GM21526 (cell line): ENCODE measurements around the gene KLC1.
"Not testable (repeated sequence)": the region's sequence is repeated elsewhere in the genome, so short reads cannot be mapped to it uniquely, and the experiment has no call there.

Experiments
- ATAC-seq: cut with Tn5 transposase; IDR thresholded peaks from one replicate; pipeline ENCODE4 v1.9.1; 2021; ENCODE audit warnings: moderate library complexity; ENCODE audit not compliant: unreplicated experiment, low FRiP score

KLC1 gene

GRCh38 chr14:103624860-103625259 lies 4.2 kb upstream of the KLC1 start:
- ATAC-seq: no peak

- no peak for ATAC-seq
These were observed 3.5 kb upstream of the KLC1 start for GRCh38 chr14:103625356-103626095.

GRCh38 chr14:103626146-103626850 lies 2.7 kb upstream of the KLC1 start:
- ATAC-seq: no peak

- ATAC-seq: no peak
These were observed 1.7 kb upstream of the KLC1 start for GRCh38 chr14:103627073-103628025.

GRCh38 chr14:103628221-103628683 lies 759 bp upstream of the KLC1 start:
- ATAC-seq: no peak

- ATAC-seq: peak; percentile 18
These were observed 601 bp downstream of the KLC1 start for GRCh38 chr14:103629503-103630121.

GRCh38 chr14:103630364-103631108 lies 1.5 kb downstream of the KLC1 start:
- ATAC-seq: no peak

GRCh38 chr14:103633391-103633790 lies 4.4 kb downstream of the KLC1 start:
- ATAC-seq: no peak

GRCh38 chr14:103634156-103634555 lies 5.1 kb downstream of the KLC1 start:
- ATAC-seq: no peak

GRCh38 chr14:103638594-103638993 lies 9.6 kb downstream of the KLC1 start:
- ATAC-seq: no peak

GRCh38 chr14:103641161-103641560 lies 12.2 kb downstream of the KLC1 start:
- ATAC-seq: no peak

GRCh38 chr14:103646189-103646588 lies 17.2 kb downstream of the KLC1 start:
- ATAC-seq: no peak

- no peak for ATAC-seq
These were observed 20.0 kb downstream of the KLC1 start for GRCh38 chr14:103649001-103649400.

- ATAC-seq: no peak
These were observed 21.2 kb downstream of the KLC1 start for GRCh38 chr14:103650213-103650612.

- no peak for ATAC-seq
These were observed 22.6 kb downstream of the KLC1 start for GRCh38 chr14:103651585-103651984.

- no peak for ATAC-seq
These were observed 23.8 kb downstream of the KLC1 start for GRCh38 chr14:103652806-103653205.

GRCh38 chr14:103653336-103653735 lies 24.3 kb downstream of the KLC1 start:
- ATAC-seq: not testable (repeated sequence)

- no peak for ATAC-seq
These were observed 24.8 kb downstream of the KLC1 start for GRCh38 chr14:103653805-103654204.

GRCh38 chr14:103654619-103655018 lies 25.6 kb downstream of the KLC1 start:
- no peak for ATAC-seq
